GM20000 (cell line): Measurements from ENCODE around the gene ZNF69.
"Not testable (repeated sequence)": the region's sequence is repeated elsewhere in the genome, so short reads cannot be mapped to it uniquely, and the experiment has no call there.

Source experiments
- DNase-seq: peaks from one replicate; pipeline ENCODE4 v3.0.0; 2012; ENCODE audit warnings: low spot score
- CTCF ChIP-seq: IDR thresholded peaks from 2 replicates; pipeline ENCODE4 v1.5.1; 2012; ENCODE audit warnings: mild to moderate bottlenecking, control low read depth; ENCODE audit errors: extremely low read depth, missing control alignments

ZNF69 gene

GRCh38 chr19:11860721-11861120, 26.9 kb upstream of the ZNF69 start:
- no peak for DNase-seq
- TF ChIP-seq CTCF = no peak

GRCh38 chr19:11861301-11861700, 26.3 kb upstream of the ZNF69 start:
- no peak for TF ChIP-seq CTCF
- no peak for DNase-seq

- not testable (repeated sequence) for DNase-seq
These were observed 19.8 kb upstream of the ZNF69 start for GRCh38 chr19:11867766-11868165.

- TF ChIP-seq CTCF = no peak
- DNase-seq = no peak
These were observed 19.4 kb upstream of the ZNF69 start for GRCh38 chr19:11868188-11868587.

- TF ChIP-seq CTCF = no peak
- no peak for DNase-seq
These were observed 15.0 kb upstream of the ZNF69 start for GRCh38 chr19:11872624-11873023.

- DNase-seq = no peak
- no peak for TF ChIP-seq CTCF
These were observed 13.8 kb upstream of the ZNF69 start for GRCh38 chr19:11873762-11874161.

GRCh38 chr19:11879687-11880266, 7.8 kb upstream of the ZNF69 start:
- DNase-seq = not testable (repeated sequence)

- no peak for DNase-seq
- TF ChIP-seq CTCF = no peak
These were observed 7.0 kb upstream of the ZNF69 start for GRCh38 chr19:11880598-11880997.
